Measurements from ENCODE around the gene UHRF2. TPM values are rescaled to one million over a fixed set of nuclear protein-coding genes. Genes with fewer than 3 reads are reported as not detected.

UHRF2 gene
- polyA plus RNA-seq, 3 donors, result 1.6 to 36.4 (median 7.7) TPM

DNA sequence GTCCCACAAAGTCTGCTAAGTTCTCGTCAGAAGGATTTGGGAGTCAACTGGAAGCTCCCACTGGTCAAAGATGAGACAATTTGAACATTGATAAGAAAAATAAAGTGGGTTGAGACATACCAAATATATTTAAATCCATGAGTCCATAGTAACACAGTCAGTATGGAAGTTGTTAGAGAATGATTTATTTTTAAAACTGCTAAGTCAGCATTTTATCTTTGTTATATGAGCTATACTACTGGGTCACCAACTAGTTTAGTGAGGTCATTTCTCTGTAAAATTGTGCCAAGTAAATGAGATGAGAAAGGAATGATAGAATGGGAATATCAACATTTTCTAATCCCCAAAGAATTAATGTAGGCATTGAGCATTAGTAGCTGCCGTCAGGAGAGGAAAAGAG lies 60.2 kb downstream of the UHRF2 start:
- H3K27me3 ChIP-seq (ENCODE audit: control insufficient read depth in 2 of 2, insufficient read depth in 2 of 2, low read length in 2 of 2), result no peaks in the 10 kb centered on the region
- peaks cover 0 to 1% (median 0%) of the 10 kb centered on the region in 3 donors for H3K27me3 Mint-ChIP-seq (ENCODE audit: low read depth in 3 of 3)
- no peak overlapping the region for H3K27ac ChIP-seq (ENCODE audit: low read depth in 1 of 2, low read length in 2 of 2)
- DNase-seq, result no peak
- no peak overlapping the region for H3K4me2 ChIP-seq (replicated peaks; ENCODE audit: extremely low read depth, low read length, poor library complexity, severe bottlenecking)
- TF ChIP-seq, protein P1, sequence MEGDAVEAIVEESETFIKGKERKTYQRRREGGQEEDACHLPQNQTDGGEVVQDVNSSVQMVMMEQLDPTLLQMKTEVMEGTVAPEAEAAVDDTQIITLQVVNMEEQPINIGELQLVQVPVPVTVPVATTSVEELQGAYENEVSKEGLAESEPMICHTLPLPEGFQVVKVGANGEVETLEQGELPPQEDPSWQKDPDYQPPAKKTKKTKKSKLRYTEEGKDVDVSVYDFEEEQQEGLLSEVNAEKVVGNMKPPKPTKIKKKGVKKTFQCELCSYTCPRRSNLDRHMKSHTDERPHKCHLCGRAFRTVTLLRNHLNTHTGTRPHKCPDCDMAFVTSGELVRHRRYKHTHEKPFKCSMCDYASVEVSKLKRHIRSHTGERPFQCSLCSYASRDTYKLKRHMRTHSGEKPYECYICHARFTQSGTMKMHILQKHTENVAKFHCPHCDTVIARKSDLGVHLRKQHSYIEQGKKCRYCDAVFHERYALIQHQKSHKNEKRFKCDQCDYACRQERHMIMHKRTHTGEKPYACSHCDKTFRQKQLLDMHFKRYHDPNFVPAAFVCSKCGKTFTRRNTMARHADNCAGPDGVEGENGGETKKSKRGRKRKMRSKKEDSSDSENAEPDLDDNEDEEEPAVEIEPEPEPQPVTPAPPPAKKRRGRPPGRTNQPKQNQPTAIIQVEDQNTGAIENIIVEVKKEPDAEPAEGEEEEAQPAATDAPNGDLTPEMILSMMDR (IDR thresholded peaks at IDR 0.05), result no peak
- H4K20me1 ChIP-seq (ENCODE audit: insufficient read depth, low read length), result no peaks in the 10 kb centered on the region
- peaks cover 13 to 38% of the 10 kb centered on the region in 2 donors for H3K36me3 Mint-ChIP-seq
- no peak overlapping the region for H3K4me3 ChIP-seq (replicated peaks in 1 of 3; ENCODE audit: low read depth in 2 of 3, low read length in 3 of 3)
- H3K79me2 ChIP-seq (ENCODE audit: insufficient read depth, low read length), result peaks cover 14% of the 10 kb centered on the region
- H3K4me1 ChIP-seq (ENCODE audit: control insufficient read depth in 1 of 2, insufficient read depth in 2 of 2, low read length in 2 of 2), result no peaks in the 10 kb centered on the region
- intact Hi-C loops (cut with micrococcal nuclease), result no loop called here
- no peak overlapping the region for H3K4me3 Mint-ChIP-seq
- H3K4me1 Mint-ChIP-seq, result peaks cover 1% of the 10 kb centered on the region
- no peak overlapping the region for H3K9ac ChIP-seq (ENCODE audit: insufficient read depth, low read length, poor library complexity, severe bottlenecking)
- H3K36me3 ChIP-seq (replicated peaks in 1 of 2; ENCODE audit: control insufficient read depth in 1 of 2, insufficient read depth in 2 of 2, low read length in 2 of 2), result peaks cover 13 to 52% of the 10 kb centered on the region in 2 donors
- no peaks in the 10 kb centered on the region for H3K9me3 ChIP-seq (replicated peaks in 1 of 2; ENCODE audit: control insufficient read depth in 1 of 2, insufficient read depth in 1 of 2, low read length in 2 of 2)
- H2AFZ ChIP-seq (ENCODE audit: insufficient read depth, low read depth, low read length, poor library complexity, severe bottlenecking), result no peak overlapping the region
- H3K9me3 Mint-ChIP-seq, result no peaks in the 10 kb centered on the region
- peak overlapping the region in 1 of 7 donors; percentile 32 for H3K27ac Mint-ChIP-seq
- no CpG with 5 or more reads among the region's 2 CpGs for WGBS (ENCODE audit: insufficient coverage)

DNA sequence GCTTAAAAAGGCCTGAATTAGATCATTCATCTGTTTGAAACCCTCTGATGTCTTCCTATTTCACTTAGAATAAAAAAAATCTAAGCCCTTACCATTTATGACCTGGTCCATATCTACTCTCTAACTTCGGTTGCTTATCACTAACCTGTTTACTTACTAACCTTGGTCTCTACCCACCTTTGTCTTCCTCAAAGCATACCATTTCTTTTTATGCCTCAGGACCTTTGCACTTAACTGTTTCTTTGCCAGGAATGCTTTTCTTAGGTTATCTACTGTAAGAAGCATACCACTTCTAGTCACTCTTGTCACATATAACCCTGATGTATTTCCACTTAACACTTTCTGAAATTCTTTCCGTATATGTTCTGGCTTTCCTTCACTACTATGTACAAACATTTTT lies 67.0 kb downstream of the UHRF2 start:
- H3K27ac Mint-ChIP-seq, result no peak overlapping the region
- Histone ChIP-seq H3K4me1 (ENCODE audit: control insufficient read depth in 1 of 2, insufficient read depth in 2 of 2, low read length in 2 of 2) (no peaks in the 10 kb centered on the region), H2AFZ (ENCODE audit: insufficient read depth, low read depth, low read length, poor library complexity, severe bottlenecking) (no peak overlapping the region), H4K20me1 (ENCODE audit: insufficient read depth, low read length) (no peaks in the 10 kb centered on the region), H3K4me3 (replicated peaks in 1 of 3; ENCODE audit: low read depth in 2 of 3, low read length in 3 of 3) (no peak overlapping the region), H3K27me3 (ENCODE audit: control insufficient read depth in 2 of 2, insufficient read depth in 2 of 2, low read length in 2 of 2) (no peaks in the 10 kb centered on the region), H3K9ac (ENCODE audit: insufficient read depth, low read length, poor library complexity, severe bottlenecking) (no peak overlapping the region), H3K9me3 (replicated peaks in 1 of 2; ENCODE audit: control insufficient read depth in 1 of 2, insufficient read depth in 1 of 2, low read length in 2 of 2) (no peaks in the 10 kb centered on the region), H3K79me2 (ENCODE audit: insufficient read depth, low read length) (no peaks in the 10 kb centered on the region), H3K27ac (ENCODE audit: low read depth in 1 of 2, low read length in 2 of 2) (no peak overlapping the region), H3K4me2 (replicated peaks; ENCODE audit: extremely low read depth, low read length, poor library complexity, severe bottlenecking) (no peak overlapping the region), H3K36me3 (replicated peaks in 1 of 2; ENCODE audit: control insufficient read depth in 1 of 2, insufficient read depth in 2 of 2, low read length in 2 of 2) (peaks cover 69 to 96% of the 10 kb centered on the region in 2 donors)
- no peak for DNase-seq
- WGBS (ENCODE audit: insufficient coverage), result 86% methylated on average over 1 of the region's 2 CpGs
- intact Hi-C loops (cut with micrococcal nuclease), result no loop called here
- H3K4me1 Mint-ChIP-seq, result no peaks in the 10 kb centered on the region
- no peak overlapping the region for H3K4me3 Mint-ChIP-seq
- H3K36me3 Mint-ChIP-seq, result peaks cover 24 to 41% of the 10 kb centered on the region in 2 donors
- TF ChIP-seq, protein P1 (IDR thresholded peaks at IDR 0.05), result no peak
- H3K27me3 Mint-ChIP-seq (ENCODE audit: low read depth in 3 of 3), result no peaks in the 10 kb centered on the region
- H3K9me3 Mint-ChIP-seq, result no peaks in the 10 kb centered on the region
